Mesothelial cell of epicardium (in vitro differentiated cells): Measurements from ENCODE around the gene BAG3. TPM values are rescaled to one million over a fixed set of nuclear protein-coding genes. Genes with fewer than 3 reads are reported as not detected.

ENCODE experiments used
- DNase-seq, 2 experiments: peaks; one replicate each; pipeline ENCODE4 v3.0.0; 2021; ENCODE audit warnings: low spot score in 2 of 2; ENCODE audit not compliant: unreplicated experiment in 2 of 2
- H3K27ac Mint-ChIP-seq: 2 replicates; pipeline ENCODE4 v1.8.0; 2021; ENCODE audit warnings: mixed read lengths
- H3K27me3 Mint-ChIP-seq: 2 replicates; pipeline ENCODE4 v1.8.0; 2021; ENCODE audit warnings: low read depth, mixed read lengths
- H3K36me3 Mint-ChIP-seq: 2 replicates; pipeline ENCODE4 v1.8.0; 2021; ENCODE audit warnings: mixed read lengths
- H3K4me1 Mint-ChIP-seq: 2 replicates; pipeline ENCODE4 v1.8.0; 2021; ENCODE audit warnings: mixed read lengths
- H3K4me3 Mint-ChIP-seq: 2 replicates; pipeline ENCODE4 v1.8.0; 2021; ENCODE audit warnings: mild to moderate bottlenecking, moderate library complexity, mixed read lengths
- H3K9me3 Mint-ChIP-seq: 2 replicates; pipeline ENCODE4 v1.8.0; 2021; ENCODE audit warnings: mixed read lengths
- total RNA-seq: library from RNA; stranded (reverse); gene quantifications from 3 replicates; pipeline ENCODE4 v1.2.1, GENCODE V29; 2021
- TF ChIP-seq, protein P1 (sequence below): fragments of 200-600 bp; sonication (generic); IDR thresholded peaks from one replicate; pipeline ENCODE4 v1.5.0; 2021; ENCODE audit warnings: antibody characterized with exemption; ENCODE audit not compliant: unreplicated experiment

Gene BAG3
- total RNA-seq, 1 donor from 2014 or later, result 23.0 TPM

DNA sequence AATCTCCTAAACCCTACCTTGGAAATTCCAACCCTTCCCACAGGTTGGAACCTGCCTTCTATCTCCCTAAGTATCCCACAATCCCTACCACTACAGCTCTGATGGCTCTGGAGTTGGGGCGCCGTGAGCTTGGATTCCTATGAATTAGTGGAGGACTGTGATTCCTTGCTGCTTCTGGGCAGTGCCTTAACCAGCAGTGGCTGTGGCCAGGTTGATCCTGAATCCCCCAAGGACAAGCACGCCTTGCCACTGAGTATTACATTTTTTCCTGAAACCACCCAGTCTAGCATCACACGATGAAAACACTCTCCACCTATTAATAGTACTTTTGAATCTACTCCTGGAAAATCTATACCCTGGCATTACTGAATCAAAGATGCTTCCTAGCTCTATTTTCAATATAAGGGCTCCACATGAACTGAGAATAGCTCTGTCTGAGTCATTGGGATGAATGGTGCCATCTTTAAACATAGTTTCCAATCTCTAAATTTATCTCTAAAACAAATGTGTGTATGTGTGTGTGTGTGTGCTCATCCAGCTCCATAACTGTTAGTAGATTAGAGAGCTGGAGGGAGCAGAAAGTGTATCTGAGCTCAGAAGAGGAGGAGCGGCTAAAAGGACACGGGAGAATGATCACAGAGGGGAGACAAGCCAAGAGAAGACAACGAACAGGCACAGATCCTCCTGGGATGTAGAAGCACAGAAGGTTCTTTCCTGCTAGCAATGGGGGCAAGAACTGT, 62.7 kb downstream of the BAG3 start:
- DNase-seq, result no peak
- Mint-ChIP-seq H3K4me3 (no peak overlapping the region), H3K27me3 (no peaks in the 10 kb centered on the region), H3K9me3 (peaks cover 7% of the 10 kb centered on the region), H3K4me1 (peaks cover 3% of the 10 kb centered on the region), H3K27ac (no peak overlapping the region), H3K36me3 (no peaks in the 10 kb centered on the region)
- TF ChIP-seq, protein P1, sequence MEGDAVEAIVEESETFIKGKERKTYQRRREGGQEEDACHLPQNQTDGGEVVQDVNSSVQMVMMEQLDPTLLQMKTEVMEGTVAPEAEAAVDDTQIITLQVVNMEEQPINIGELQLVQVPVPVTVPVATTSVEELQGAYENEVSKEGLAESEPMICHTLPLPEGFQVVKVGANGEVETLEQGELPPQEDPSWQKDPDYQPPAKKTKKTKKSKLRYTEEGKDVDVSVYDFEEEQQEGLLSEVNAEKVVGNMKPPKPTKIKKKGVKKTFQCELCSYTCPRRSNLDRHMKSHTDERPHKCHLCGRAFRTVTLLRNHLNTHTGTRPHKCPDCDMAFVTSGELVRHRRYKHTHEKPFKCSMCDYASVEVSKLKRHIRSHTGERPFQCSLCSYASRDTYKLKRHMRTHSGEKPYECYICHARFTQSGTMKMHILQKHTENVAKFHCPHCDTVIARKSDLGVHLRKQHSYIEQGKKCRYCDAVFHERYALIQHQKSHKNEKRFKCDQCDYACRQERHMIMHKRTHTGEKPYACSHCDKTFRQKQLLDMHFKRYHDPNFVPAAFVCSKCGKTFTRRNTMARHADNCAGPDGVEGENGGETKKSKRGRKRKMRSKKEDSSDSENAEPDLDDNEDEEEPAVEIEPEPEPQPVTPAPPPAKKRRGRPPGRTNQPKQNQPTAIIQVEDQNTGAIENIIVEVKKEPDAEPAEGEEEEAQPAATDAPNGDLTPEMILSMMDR, result no peak

DNA sequence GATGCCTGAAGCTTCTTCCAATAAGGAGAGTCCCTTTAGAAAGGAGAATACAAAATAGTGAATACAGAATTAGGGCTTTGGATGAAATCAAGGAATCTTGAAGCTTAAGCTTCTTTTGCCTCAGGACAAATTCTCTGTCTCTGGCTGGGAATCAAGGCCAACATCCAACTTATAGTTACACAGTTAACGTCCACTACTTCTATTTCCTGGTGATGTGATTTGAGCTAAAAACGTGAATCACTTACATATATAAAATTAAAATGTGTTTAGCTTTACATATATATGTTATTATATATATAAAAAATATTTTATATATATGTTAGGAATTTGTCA, 63.3 kb downstream of the BAG3 start:
- Mint-ChIP-seq H3K4me3 (no peak overlapping the region), H3K27me3 (no peaks in the 10 kb centered on the region), H3K27ac (no peak overlapping the region), H3K9me3 (peaks cover 7% of the 10 kb centered on the region), H3K4me1 (peaks cover 3% of the 10 kb centered on the region), H3K36me3 (no peaks in the 10 kb centered on the region)
- TF ChIP-seq, protein P1, result no peak
- no peak for DNase-seq

DNA sequence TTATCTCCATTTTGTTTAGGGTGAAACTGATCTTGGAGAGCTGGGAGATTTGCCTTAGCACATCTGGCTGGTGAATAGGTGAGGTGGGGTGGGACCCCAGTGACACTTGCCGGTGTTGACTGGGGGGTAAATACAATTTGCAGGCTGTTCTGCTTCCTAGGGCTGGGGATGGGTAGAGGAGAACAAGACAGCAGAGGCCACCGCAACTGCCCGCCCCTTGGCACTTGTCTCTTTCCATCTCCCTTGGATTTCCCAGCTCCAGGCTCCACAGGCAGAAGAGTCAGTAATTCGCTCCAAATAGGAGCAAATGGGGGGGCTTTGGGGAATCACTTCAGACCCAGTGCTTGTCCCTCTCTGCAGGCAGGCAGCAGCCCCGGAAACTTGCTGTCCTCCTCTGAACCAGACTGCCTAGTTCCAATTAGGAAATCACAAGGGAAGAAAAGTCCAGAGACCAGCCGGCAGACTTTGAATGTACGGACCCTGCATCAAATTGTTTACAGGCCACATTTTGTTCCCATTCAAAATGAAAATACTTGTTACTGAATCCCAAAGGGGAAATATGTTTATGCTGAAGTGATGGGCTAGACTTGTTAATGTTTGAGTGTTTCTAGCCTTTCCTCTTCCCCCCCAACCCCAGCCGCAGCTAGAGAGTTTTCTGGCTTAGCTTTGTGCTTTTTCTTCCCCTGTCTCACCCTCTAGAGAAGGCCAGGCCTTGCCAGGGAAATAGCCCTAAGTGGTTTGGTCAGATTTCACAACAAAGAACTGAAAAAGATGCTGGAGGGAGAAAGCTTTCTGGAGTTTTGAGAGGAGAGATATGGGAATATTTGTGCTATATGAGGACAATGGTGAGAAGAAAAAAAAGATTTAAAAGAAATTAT, 64.7 kb downstream of the BAG3 start:
- TF ChIP-seq, protein P1, result no peak
- Mint-ChIP-seq H3K4me3 (no peak overlapping the region), H3K27ac (peak overlapping the region; percentile 64), H3K27me3 (no peaks in the 10 kb centered on the region), H3K36me3 (no peaks in the 10 kb centered on the region), H3K4me1 (peaks cover 3% of the 10 kb centered on the region), H3K9me3 (peaks cover 9% of the 10 kb centered on the region)
- DNase-seq, result no peak

DNA sequence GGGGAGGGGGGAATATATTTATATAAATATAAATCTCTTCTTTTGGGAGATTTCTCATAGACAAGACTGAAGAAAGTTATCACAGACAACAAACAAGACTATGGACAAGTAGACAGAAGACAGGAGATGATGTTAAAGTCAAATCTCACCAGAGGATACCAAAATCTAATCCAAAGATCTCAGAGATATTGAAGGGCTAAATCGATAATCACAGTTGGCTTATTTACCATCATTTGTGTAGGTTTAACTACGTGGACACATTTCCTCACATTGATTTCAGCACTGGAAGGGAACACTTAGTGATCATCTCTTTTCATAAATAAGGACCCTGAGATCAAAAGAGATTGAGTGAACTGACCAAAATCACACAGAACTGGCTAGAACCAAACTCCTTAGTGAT, 72.0 kb downstream of the BAG3 start:
- Mint-ChIP-seq H3K27ac (no peak overlapping the region), H3K27me3 (no peaks in the 10 kb centered on the region), H3K36me3 (no peaks in the 10 kb centered on the region), H3K9me3 (peaks cover 5% of the 10 kb centered on the region), H3K4me3 (no peak overlapping the region), H3K4me1 (peaks cover 38% of the 10 kb centered on the region)
- TF ChIP-seq, protein P1, result no peak
- DNase-seq, result no peak

DNA sequence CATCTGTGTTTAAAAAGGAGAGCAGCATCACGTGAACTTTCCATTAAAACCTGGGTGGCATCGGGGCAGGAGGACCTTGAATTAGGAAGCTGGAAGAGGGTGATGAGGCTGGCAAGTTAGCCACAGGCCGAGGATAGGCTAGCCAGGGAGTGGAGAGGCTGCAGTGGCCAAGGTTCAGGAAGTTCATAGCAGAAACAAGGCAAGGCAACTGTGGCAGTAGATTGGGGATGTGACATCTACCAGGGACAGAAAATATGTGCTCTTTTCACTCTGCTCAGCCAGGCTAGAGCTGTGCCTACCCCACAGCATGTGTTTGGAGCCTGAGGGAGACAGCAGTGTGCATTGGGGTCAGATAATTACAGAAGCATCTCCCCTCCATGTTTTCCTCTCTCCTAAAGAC, 72.4 kb downstream of the BAG3 start:
- peaks cover 5% of the 10 kb centered on the region for H3K9me3 Mint-ChIP-seq
- no peak overlapping the region for H3K4me3 Mint-ChIP-seq
- no peaks in the 10 kb centered on the region for H3K36me3 Mint-ChIP-seq
- H3K4me1 Mint-ChIP-seq, result peaks cover 42% of the 10 kb centered on the region
- H3K27me3 Mint-ChIP-seq, result no peaks in the 10 kb centered on the region
- TF ChIP-seq, protein P1, result no peak
- peak overlapping the region; percentile 32 for H3K27ac Mint-ChIP-seq
- DNase-seq, result no peak
